Thymus (tissue), 11 donors: ENCODE results near the gene RANBP6. TPM values are rescaled to one million over a fixed set of nuclear protein-coding genes. Genes with fewer than 3 reads are reported as not detected.

Source experiments
- DNase-seq, 9 donors: peaks; one replicate each; pipeline ENCODE4 v3.0.0-alpha.2; 2013; ENCODE audit warnings: low spot score in 9 of 9, low read depth in 6 of 9, missing footprints in 1 of 9
- H3K27ac ChIP-seq, 2 donors: one replicate each; pipeline ENCODE4 v1.5.1; 2013; ENCODE audit warnings: control low read depth in 1 of 2, low read depth in 1 of 2, low read length in 1 of 2, mild to moderate bottlenecking in 1 of 2, moderate library complexity in 1 of 2
- H3K27me3 ChIP-seq, 2 donors: one replicate each; pipeline ENCODE4 v1.5.1; 2013; ENCODE audit warnings: low read length in 1 of 2; ENCODE audit not compliant: control insufficient read depth in 2 of 2, insufficient read depth in 1 of 2
- H3K36me3 ChIP-seq, 2 donors: one replicate each; pipeline ENCODE4 v1.5.1; 2013; ENCODE audit warnings: low read length in 1 of 2, mild to moderate bottlenecking in 1 of 2, moderate library complexity in 1 of 2; ENCODE audit not compliant: control insufficient read depth in 2 of 2, insufficient read depth in 2 of 2
- H3K4me1 ChIP-seq, 2 donors: one replicate each; pipeline ENCODE4 v1.5.1; 2013; ENCODE audit warnings: low read length in 2 of 2; ENCODE audit not compliant: control insufficient read depth in 2 of 2, insufficient read depth in 2 of 2
- H3K4me3 ChIP-seq, 2 donors: one replicate each; pipeline ENCODE4 v1.5.1; 2013; ENCODE audit warnings: low read length in 2 of 2, control low read depth in 1 of 2, mild to moderate bottlenecking in 1 of 2
- H3K9me3 ChIP-seq, 2 donors: one replicate each; pipeline ENCODE4 v1.5.1; 2013; ENCODE audit warnings: low read length in 1 of 2, mild to moderate bottlenecking in 1 of 2; ENCODE audit not compliant: control insufficient read depth in 2 of 2, insufficient read depth in 1 of 2
- WGBS: extraction: QIAGEN DNeasy Blood & Tissue Kit; methylation state at CpG from one replicate; pipeline ENCODE4 v1.1.7; 2013; 5-methylcytosine and 5-hydroxymethylcytosine counted together
- polyA plus RNA-seq: library from polyadenylated mRNA; stranded (reverse); fragments of 200-250 nt; gene quantifications from one replicate; pipeline ENCODE4 v1.2.3, GENCODE V29; 2013
- total RNA-seq: library from RNA; stranded (reverse); fragments of 120-200 nt; gene quantifications from one replicate; pipeline ENCODE4 v1.2.4, GENCODE V29; 2013
- donor health status: healthy.

RANBP6 gene
- total and polyA plus RNA-seq, 2 donors = 20.9 to 41.0 TPM

- 90% methylated on average over 1 of the region's 1 CpG for WGBS
- DNase-seq = peak in 4 of 9 donors; percentile 21 to 64 (median 34)
- H3K27ac ChIP-seq = no peak overlapping the region
- no peaks in the 10 kb centered on the region for H3K9me3 ChIP-seq
- H3K36me3 ChIP-seq = no peaks in the 10 kb centered on the region
- H3K4me1 ChIP-seq = peaks cover 0 to 2% of the 10 kb centered on the region in 2 donors
- peaks cover 0 to 2% of the 10 kb centered on the region in 2 donors for H3K27me3 ChIP-seq
- no peak overlapping the region for H3K4me3 ChIP-seq
Measured at GRCh38 chr9:6049798-6050197, 34.4 kb upstream of the RANBP6 start.

GRCh38 chr9:6048039-6048438, 32.6 kb upstream of the RANBP6 start:
- Histone ChIP-seq H3K9me3 (no peaks in the 10 kb centered on the region), H3K4me3 (no peak overlapping the region), H3K27ac (no peak overlapping the region), H3K36me3 (no peaks in the 10 kb centered on the region), H3K27me3 (peaks cover 0 to 2% of the 10 kb centered on the region in 2 donors), H3K4me1 (peaks cover 0 to 2% of the 10 kb centered on the region in 2 donors)
- no peak for DNase-seq
- WGBS = 95% methylated on average over 1 of the region's 1 CpG

GRCh38 chr9:6047020-6047419, 31.6 kb upstream of the RANBP6 start:
- no peak overlapping the region for H3K4me3 ChIP-seq
- H3K36me3 ChIP-seq = no peaks in the 10 kb centered on the region
- no peak overlapping the region for H3K27ac ChIP-seq
- peaks cover 0 to 2% of the 10 kb centered on the region in 2 donors for H3K27me3 ChIP-seq
- H3K9me3 ChIP-seq = no peaks in the 10 kb centered on the region
- peaks cover 0 to 2% of the 10 kb centered on the region in 2 donors for H3K4me1 ChIP-seq
- no peak for DNase-seq
- WGBS = 96% methylated on average over 4 of the region's 4 CpGs

GRCh38 chr9:6045364-6045763, 29.9 kb upstream of the RANBP6 start:
- DNase-seq = no peak
- no peak overlapping the region for H3K4me3 ChIP-seq
- no peak overlapping the region for H3K27ac ChIP-seq
- peaks cover 0 to under 1% of the 10 kb centered on the region in 2 donors for H3K4me1 ChIP-seq
- WGBS = 92% methylated on average over 4 of the region's 4 CpGs
- H3K9me3 ChIP-seq = no peaks in the 10 kb centered on the region
- no peaks in the 10 kb centered on the region for H3K36me3 ChIP-seq
- peaks cover 0 to 2% of the 10 kb centered on the region in 2 donors for H3K27me3 ChIP-seq

- DNase-seq = no peak
- WGBS = 86% methylated on average over 3 of the region's 3 CpGs
- Histone ChIP-seq H3K9me3 (no peaks in the 10 kb centered on the region), H3K27ac (no peak overlapping the region), H3K36me3 (no peaks in the 10 kb centered on the region), H3K27me3 (no peaks in the 10 kb centered on the region), H3K4me3 (no peak overlapping the region), H3K4me1 (no peaks in the 10 kb centered on the region)
Measured at GRCh38 chr9:6040077-6040476, 24.7 kb upstream of the RANBP6 start.

- WGBS = 97% methylated on average over 3 of the region's 3 CpGs
- no peak for DNase-seq
- no peak overlapping the region for H3K27ac ChIP-seq
Measured at GRCh38 chr9:6036391-6036790, 21.0 kb upstream of the RANBP6 start.

GRCh38 chr9:6034954-6035353, 19.5 kb upstream of the RANBP6 start:
- H3K27ac ChIP-seq = no peak overlapping the region
- no peaks in the 10 kb centered on the region for H3K36me3 ChIP-seq
- 95% methylated on average over 5 of the region's 5 CpGs for WGBS
- no peaks in the 10 kb centered on the region for H3K9me3 ChIP-seq
- no peak overlapping the region for H3K4me3 ChIP-seq
- H3K27me3 ChIP-seq = peaks cover 0 to 5% of the 10 kb centered on the region in 2 donors
- H3K4me1 ChIP-seq = no peaks in the 10 kb centered on the region
- DNase-seq = no peak

More at GRCh38 chr9:6036391-6036790, 21.0 kb upstream of the RANBP6 start:
- no peaks in the 10 kb centered on the region for H3K9me3 ChIP-seq
- H3K4me1 ChIP-seq = no peaks in the 10 kb centered on the region
- H3K4me3 ChIP-seq = no peak overlapping the region
- H3K27me3 ChIP-seq = peaks cover 0 to 3% of the 10 kb centered on the region in 2 donors
- H3K36me3 ChIP-seq = no peaks in the 10 kb centered on the region

GRCh38 chr9:6029604-6030274, 14.3 kb upstream of the RANBP6 start:
- H3K36me3 ChIP-seq = no peaks in the 10 kb centered on the region
- 96% methylated on average over 4 of the region's 4 CpGs for WGBS
- no peak overlapping the region for H3K4me3 ChIP-seq
- no peak for DNase-seq
- H3K9me3 ChIP-seq = no peaks in the 10 kb centered on the region
- peaks cover 0 to 5% of the 10 kb centered on the region in 2 donors for H3K27me3 ChIP-seq
- no peaks in the 10 kb centered on the region for H3K4me1 ChIP-seq
- no peak overlapping the region for H3K27ac ChIP-seq

- Histone ChIP-seq H3K36me3 (no peaks in the 10 kb centered on the region), H3K27ac (no peak overlapping the region), H3K9me3 (no peaks in the 10 kb centered on the region), H3K4me3 (no peak overlapping the region), H3K4me1 (no peaks in the 10 kb centered on the region), H3K27me3 (no peaks in the 10 kb centered on the region)
- peak in 4 of 9 donors; percentile 13 to 68 (median 29) for DNase-seq
- 40% methylated on average over 4 of the region's 4 CpGs for WGBS
Measured at GRCh38 chr9:6024035-6024554, 8.7 kb upstream of the RANBP6 start.
